Medulla oblongata (tissue), 1 donor: ENCODE measurements around the gene SDK2.
A peak's percentile ranks its signal among the peaks of the same experiment; 100 is the strongest.

Source experiments
- DNase-seq: peaks from one replicate; pipeline ENCODE4 v3.0.0-alpha.2; 2015; ENCODE audit errors: extremely low spot score

SDK2 gene

DNA sequence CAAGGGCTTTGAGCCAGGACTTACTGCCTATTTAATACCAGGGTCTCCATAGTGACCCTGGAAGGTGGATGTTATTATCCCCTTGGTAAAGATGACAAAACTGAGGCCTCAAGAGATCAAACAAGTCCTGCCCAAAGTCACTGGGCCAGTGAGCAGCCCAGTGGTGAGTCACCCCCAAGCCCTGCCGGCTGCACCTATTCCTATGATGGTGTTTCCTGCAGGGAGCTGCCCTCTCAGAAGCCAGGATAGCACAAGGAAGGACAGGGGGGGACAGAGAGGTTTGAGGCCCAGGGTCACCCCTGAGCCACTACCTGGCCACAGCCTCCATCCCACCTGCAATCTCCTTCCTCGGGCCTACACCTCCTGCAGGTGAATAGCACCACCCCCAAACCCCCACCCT lies 90.9 kb downstream of the SDK2 start:
- DNase-seq, result no peak

DNA sequence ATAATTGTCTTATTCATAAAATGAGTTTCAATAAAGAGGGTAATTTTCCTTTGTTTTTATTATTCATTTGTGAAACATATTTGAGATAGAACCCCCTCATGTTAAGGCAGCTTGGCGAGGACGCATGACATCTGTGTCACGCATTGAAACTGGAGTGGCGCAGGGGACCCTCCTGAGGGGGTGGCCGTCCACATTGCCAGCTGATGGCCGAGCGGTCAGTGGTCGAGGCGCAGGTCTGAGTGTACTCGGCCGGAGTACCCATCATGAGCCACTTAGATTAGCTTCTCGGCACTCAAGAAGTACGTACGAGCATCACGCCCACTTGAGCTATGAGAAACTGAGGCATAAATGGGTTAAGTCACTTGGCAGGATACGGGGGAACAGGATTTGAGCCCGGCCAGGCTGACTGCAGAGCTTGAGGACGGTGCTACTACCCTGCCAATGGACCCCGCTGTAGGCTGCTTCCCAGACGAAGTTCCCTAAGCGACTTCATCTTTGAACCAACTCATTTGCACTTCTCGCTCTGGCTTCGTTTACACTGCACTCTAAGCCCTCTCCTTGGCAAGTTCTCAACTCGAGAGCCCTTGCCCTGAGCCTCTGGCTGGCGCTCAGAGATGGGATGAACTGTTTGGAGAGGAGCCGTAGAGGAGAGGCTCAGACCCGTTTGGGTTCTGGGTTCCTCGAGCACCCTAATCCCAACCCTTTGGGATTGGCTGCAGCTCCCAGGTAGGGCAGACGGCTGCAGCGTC lies 91.8 kb downstream of the SDK2 start:
- peak; percentile 18 for DNase-seq

DNA sequence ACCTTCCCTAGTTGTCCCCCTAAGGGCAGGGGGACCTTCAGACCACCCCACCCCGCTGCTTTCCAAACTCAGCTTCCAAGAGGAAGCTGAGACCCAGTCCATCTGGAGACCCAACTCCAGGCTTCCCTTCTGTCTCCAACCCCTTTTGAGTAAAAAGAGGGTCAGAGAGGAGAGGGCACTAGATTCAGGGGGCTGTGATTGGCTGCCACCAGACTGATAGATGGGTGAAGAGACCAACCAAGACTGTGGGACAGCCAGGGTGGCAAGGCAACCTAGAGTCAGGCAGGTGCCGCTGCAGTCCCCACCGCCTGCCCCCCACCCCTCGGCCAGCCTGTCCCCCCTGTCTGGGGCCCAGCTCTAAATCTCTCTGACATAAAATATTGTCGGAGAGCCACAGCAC lies 92.5 kb downstream of the SDK2 start:
- no peak for DNase-seq

DNA sequence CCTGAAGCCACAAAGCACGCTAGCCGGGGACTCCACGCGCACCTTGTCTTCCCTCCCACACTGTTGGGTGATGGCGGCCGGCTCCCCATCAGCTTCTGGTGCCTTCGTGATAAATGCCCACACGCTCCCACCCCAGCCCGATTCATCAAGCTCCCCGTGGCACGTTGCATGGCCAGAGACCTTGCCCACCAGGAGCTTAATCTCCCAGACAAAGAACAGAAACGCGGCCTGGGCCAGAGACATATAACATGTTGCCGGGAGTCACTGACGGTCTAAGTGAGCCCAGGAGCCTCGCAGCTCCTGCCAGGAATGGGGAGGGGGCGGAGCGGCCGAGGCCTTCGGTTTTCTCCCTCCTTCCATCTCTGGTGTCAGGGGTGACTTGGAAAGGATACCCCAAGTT lies 93.1 kb downstream of the SDK2 start:
- no peak for DNase-seq

DNA sequence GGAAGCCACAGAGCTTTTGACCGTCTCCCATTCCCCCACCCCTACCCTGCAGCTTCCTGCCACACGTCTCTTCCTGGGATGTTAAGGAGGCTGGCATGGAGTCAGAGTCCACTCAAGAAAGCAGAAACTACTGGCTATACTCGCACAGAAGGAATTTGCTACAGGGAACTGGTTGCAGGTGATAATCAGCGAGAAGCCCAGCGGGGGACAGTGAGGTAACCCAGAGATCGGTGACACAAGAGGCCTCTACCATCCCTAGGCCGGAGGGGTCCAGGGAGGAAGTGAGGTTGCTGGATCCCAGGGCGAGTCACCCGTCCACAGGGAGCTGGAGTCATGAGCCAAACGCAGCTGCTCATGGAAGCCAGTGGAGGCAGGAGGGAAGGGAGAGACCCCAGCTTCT lies 93.7 kb downstream of the SDK2 start:
- no peak for DNase-seq

DNA sequence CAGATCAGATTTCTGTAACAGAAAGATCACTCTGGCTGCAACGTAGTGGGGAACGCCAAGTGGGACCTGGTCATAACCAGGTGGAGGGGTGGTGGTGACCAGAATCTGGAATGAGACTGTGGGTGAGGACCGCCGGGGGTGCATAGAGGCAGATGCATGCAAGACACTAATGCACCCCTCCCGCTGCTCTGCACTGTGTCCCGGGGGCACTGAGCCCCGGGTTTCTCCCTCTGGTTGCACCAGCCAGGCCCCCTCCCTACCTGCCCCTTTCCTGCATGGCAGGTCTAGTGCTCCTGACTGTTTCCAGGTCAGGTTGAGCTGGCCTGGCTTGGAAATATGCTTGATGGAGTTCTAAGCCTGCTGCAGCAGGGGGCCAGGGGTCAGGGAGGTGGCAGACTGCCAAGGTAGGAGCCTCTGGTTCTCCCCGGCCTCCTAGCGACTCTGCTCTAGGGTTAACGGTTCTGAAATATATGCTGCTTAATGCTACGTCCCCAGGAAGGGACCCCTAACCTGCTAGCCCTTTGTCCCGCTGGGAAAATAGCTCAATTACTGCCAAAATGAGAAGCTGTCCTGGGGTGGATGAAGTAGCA lies 94.3 kb downstream of the SDK2 start:
- DNase-seq, result no peak

DNA sequence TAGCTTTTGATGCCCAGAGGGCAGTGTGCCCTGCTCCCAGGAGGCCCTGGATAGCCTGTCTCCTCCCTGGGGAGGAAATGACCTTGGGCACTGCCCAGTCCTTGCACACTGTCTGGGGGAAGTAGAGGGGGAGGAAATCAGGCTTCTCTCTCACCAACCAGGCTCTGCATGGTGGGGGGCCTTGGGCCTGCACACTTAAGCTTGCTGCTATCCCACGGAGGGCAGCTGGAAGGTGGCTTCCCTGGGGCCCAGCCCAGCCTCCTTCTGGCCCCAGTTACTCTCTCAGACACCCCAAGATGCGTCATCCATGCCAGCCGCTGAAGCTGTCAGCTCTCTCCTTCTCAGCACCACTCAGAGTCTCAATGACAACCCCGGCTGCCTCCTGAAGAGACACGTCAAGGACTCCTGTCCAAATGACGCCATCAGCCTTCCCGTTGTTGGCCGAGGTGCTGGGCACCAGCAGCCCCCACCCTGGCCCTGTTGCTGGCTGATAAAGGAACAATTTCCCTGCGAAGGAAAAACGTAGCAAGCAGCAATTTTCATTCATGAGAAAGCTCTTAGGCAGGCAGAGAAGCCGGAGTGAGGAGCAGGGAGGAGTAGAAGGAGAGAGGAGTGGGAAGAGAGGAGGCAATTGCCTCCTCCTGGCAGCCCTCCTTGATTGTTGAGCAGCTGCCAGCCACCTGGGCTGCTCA lies 95.5 kb downstream of the SDK2 start:
- no peak for DNase-seq

DNA sequence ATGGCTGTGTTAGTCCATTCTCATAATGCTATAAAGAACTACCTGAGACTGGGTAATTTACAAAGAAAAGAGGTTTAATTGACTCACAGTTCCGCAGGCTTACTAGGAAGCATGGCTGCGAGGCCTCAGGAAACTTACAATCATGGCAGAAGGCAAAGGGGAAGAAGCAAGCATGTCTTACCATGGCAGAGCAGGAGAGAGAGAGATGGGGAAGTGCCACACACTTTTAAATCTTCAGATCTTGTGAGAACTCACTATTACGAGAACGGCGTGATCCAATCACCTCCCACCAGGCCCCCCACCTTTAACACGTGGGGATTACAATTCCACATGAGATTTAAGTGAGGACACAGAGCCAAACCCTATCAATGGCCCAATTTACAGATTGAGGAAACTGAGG lies 96.5 kb downstream of the SDK2 start:
- no peak for DNase-seq

DNA sequence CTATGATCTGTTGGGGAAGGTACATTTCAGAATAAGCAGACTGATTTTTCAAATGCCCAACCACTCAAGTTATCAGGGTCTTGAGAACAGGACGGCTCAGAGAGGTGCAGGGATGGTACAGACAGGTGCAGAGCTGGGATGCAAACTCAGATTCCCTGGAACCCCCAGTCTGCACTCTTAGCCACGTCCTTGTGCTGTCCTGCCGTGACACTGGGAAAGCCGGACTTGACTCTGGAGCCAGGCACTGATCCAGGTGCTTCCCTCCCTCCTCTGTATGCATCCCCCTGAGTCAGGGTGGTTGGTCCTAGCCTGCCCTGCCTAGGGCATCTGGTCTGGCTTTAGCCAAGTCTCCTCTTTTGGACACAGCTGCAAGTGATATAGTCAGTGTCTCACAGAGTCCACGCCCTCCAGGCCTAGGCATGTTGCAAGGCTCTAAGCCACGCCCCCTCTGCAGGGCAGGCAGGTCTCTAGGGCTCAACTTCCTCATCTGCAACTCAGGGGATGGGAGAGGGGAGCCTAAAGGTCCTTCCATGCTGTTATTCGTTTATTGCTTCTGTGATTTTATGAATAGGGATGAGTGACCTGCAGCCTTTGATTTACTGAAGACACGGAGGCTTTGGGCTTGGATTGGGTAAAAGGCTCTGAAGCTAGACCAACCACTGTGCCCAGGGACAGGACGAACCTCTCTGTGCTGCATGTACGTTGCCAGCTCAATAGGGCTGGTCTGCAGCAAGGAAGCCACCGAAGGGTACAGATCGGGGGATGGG lies 97.3 kb downstream of the SDK2 start:
- peak; percentile 22 for DNase-seq

DNA sequence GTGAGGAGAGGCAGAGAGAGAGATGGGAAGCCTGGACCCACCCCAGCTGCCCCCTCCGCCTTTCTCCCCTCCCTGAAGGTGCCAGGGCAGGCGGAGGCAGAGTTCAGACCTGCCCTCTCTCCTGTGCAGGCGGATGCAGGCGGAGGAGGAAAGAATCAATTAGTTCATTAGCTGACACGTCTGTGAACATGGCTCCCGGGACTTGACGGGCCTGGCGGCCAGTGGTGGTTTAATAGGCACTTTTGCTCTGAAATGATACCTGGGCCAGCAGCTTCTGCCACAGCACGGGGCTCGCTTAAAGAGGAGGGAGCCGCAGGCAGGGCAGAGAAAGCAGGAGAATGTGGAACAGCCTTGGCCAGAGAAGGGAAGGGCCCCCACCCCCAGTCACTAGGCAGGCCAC lies 98.1 kb downstream of the SDK2 start:
- no peak for DNase-seq

DNA sequence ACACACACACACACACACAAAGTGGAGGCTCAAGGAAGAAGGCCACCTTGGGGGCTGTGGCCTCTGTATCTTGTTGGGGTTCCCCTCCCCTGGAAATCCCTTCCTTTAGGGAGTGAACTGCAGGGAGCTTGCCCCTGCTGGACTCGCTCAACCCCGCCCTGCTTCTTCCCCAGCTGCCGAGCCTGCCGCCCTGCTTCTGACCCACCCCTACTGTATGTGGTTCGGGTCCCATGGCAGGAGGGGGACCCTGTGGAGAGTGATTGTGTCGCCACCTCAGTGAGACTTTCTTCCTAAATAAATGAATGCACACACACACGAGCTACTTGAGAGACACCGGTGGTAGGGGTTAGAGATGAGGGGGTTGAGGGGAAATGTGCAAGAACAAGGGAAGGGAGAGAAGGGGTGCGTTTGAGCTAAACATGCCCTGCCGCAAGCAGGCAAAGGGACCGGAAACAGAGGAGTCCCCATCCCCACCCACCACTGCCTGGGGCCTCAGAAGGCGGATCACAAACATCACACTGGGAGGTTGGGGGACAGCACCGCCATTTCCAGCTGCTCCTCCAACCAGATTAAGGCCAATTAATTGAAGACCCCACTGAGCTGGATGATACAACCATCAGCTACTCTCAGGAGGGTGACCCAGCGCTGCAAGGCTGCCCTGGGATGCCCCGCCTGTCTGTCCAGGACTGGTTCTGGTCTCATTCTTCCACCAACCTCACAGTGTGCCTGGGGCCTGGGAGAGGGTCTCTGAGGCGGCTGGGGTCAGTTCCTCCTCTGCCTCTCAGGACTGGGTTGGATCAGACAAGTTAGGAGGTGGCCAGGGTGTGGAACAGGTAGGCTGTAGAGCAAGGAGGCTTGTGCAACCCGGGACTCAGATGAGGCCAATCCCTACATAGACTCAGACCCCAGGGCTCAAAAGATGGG lies 98.9 kb downstream of the SDK2 start:
- no peak for DNase-seq

DNA sequence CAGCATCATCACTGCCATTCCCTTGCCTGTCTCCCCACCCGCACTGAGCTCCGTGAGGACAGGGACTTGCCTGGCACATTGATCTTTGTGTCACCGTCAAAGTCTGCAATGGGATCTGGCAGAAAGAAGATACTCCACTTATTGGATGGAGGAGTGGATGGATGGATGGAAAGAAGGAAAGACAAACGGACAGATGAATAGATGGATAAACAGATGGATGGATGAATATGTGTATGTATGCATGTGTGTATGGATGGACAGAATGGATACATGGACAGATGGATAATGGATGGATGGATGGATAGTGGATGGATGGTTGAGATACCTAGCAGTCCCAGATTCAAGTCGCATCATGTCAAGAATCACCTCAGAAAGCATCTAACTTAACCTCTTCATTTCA lies 99.9 kb downstream of the SDK2 start:
- no peak for DNase-seq

DNA sequence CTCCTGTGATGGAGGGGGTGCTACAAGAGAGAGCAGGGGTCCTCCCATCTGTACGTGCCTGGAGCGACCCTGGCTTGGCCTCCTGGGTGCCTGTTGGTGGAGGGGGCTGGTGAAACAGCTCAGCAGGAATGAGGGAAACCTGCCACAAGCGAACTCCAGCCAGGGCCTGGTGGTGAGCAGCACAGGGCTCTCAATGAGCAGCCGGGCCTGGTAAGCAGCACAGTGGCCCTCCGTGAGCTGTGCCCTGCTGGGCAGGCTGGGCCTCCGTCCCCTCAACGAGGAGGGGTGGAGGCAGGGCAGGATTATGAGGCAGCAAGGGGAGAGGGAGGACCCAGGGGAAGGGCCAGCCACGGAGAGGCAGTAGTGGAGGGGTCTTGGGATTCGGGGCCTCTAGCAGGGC lies 101.9 kb downstream of the SDK2 start:
- DNase-seq, result no peak

DNA sequence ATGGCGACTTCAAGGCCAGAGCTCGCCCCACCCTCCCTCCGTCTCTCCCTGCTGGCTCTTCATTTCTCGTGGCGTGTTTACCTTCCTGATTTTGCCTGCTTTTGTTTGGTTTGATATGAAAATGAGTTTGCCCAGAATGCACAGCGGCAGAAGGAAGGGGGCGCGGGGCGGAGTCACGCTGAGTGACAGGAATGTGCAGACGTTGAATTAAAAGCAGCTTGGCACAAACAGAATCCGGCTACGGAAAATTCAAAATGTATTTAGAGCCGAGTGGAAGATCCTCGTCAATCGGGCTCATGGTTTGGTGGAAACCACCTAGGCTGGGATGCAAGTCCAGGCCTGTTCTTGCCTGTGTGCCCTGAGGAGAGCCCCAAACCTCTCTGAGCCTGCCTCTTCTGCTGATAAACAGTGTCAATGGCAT lies 102.7 kb downstream of the SDK2 start:
- no peak for DNase-seq

DNA sequence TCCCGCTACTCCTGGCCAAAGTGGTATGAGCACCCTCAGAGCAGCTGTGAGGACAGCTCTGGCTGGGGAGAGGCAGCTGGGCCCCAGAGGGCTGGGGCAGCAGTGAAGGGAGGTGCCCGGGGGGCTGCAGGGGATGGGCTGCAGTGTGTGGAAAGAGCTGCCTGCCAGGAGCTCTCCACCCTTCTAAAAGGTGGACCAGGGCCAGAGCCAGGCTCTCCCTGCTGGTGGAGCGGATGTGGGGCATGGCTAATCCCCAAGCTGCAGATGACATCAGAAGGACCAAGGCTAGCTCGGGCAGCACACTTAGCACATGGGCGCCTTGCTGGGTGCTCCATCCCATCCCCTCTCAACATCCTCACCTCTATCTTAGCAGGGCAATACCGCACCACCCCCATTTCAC lies 103.1 kb downstream of the SDK2 start:
- DNase-seq, result no peak

DNA sequence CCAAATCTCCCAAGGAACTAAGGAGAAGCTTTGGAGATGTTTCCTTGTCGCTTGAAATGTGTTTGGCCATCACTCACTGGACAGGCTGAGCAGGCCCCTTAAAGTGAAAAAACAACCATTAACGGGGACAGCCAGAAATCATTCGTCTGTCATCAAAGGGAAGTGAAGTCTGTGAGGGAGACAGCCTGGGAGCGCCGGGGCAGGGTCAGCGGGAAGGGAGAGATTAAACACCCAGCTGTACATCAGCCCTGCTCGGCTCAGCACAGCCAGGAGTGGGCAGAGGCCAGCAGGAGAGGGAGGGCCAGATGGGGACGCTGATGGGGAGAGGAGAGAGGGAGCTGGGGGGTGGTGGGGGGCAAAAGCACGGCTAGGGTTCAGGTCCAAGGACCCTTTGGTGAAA lies 105.1 kb downstream of the SDK2 start:
- DNase-seq, result no peak

DNA sequence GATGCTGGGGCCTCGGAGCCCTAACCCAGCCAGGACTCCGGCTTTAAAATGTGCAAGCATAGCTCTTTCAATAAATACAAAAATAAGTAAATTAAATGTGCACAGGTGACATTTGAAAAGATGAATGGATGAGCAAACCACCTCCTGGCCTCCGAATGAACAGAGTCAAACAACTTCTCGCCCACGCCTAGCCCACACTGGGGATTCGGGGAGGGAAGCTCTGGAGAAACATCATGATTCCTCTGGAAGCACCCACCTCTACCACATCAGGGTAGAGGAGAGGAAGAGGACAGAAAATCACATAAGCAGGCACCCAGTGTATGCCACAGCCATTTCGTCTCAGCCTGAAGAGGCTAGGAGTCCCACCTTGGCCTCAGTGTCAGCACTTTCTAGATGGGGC lies 105.8 kb downstream of the SDK2 start:
- DNase-seq, result no peak

DNA sequence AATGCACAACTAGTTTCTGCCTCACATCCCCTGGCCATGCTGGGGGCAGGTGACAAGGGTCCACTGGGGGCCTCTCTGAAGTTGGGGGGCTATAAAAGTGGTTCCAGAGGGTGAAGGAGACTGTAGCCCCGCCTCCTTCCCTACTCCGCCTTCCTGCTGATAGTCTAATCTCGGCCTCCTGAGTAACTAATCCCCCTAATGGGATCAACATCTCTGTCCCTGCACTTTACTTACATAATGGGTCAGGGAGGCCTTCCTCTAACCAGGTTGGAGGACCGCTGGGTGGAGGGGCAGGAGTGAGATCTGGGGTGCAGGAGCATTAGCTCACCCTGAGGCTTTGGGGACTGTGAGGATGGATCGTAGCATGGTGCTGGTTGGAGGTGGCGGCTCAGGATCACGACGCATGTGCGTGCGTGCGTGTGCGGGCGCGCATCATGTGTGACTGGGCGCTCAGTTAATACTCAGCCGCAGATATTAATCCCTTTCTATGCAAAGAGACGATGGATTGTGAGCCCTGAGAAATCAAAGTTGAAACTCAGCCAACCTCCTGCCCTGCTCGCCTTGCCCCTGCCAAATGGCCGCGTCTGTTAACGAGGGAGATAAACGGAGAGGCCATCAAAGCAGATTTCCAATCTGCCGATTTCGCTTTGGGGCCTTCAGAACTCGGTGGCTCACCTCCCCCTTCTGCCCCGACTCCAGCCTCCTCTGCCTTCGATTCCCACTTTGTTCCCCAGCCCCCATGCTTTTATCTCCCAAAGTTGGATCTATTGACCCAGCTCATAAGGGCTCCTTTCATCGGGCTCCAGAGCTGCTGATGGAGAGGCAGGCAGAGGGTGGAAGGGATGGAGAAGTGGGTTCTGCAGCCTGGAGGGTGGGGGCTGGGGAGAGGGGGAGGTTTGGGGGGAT lies 107.3 kb downstream of the SDK2 start:
- DNase-seq, result no peak

DNA sequence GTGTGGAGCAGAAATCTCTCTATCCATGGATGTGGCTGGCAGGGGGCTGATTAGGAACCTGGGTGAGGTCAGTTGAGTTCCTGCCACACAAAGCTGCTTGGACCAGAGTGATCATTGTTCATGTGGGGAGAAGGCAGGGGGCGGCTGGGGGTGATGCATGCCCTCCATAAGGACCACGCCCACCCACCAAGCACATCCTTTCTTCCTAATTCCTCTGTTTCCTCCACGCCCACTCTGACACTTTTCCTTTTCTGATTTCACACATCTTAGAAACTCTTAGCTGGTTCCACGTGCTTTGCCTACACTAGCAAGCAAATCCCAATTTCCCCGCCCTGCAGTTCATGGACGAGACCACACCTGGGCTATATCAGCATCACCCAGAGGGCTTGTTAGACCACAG lies 108.5 kb downstream of the SDK2 start:
- no peak for DNase-seq

DNA sequence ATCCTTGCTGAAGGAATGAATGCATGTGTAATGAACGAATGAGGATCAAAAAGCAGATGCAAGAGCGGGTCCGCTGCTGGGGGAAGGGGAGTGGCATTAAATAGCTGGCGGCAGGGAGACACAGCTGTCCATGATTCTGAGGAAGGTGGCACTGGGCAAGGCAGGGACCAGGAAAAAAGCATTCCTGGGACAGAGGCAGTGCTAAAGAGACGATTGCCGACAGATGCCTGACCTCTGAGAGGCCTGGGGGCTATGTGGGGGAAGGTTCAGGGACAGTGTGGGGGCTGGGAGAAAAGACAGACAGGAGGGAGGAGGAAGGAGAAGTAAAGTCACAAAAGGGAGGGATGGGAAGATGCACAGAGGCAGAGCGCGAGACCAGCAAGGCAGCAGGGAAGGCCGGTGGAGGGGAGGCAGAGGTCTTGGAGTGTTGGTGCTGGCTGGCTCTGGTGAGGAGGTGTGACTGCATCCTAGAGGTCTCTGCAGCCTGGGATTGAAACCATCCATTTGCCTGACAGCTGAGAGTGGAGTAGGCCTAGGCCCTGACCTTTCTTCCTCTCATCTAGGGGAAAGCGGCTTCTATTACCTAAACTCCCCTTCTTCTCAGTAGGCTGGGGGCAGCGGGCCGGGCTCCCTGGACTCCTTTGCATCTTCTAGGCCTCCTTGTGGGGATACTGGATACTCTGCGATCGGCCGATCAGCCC lies 109.9 kb downstream of the SDK2 start:
- DNase-seq, result no peak
